Activated CD4-positive, alpha-beta T cell treated with anti-CD3 and anti-CD28 coated beads, Interleukin-2, amount 50 U/mL, for 16 hours (primary cell): ENCODE data around the gene PLCG1.

Source experiments
- DNase-seq: peaks from one replicate; pipeline ENCODE4 v3.0.0-alpha.2; 2020

Gene PLCG1

GRCh38 chr20:41182296-41183212, 45.2 kb downstream of the PLCG1 start:
- no peak for DNase-seq

GRCh38 chr20:41183391-41183790, 46.0 kb downstream of the PLCG1 start:
- DNase-seq = no peak

GRCh38 chr20:41183831-41184230, 46.5 kb downstream of the PLCG1 start:
- DNase-seq = no peak

- no peak for DNase-seq
Observed at GRCh38 chr20:41185013-41185757, 47.8 kb downstream of the PLCG1 start.

GRCh38 chr20:41187668-41188067, 50.3 kb downstream of the PLCG1 start:
- DNase-seq = no peak

GRCh38 chr20:41191562-41192500, 54.5 kb downstream of the PLCG1 start:
- no peak for DNase-seq

GRCh38 chr20:41192575-41192974, 55.2 kb downstream of the PLCG1 start:
- DNase-seq = no peak

GRCh38 chr20:41196653-41197225, 59.4 kb downstream of the PLCG1 start:
- DNase-seq = no peak

GRCh38 chr20:41198443-41198842, 61.1 kb downstream of the PLCG1 start:
- no peak for DNase-seq

- no peak for DNase-seq
Observed at GRCh38 chr20:41200446-41201202, 63.3 kb downstream of the PLCG1 start.

GRCh38 chr20:41201760-41202159, 64.4 kb downstream of the PLCG1 start:
- no peak for DNase-seq

GRCh38 chr20:41202426-41202825, 65.1 kb downstream of the PLCG1 start:
- DNase-seq = no peak

- DNase-seq = no peak
Observed at GRCh38 chr20:41203660-41204059, 66.3 kb downstream of the PLCG1 start.

- no peak for DNase-seq
Observed at GRCh38 chr20:41204304-41205265, 67.2 kb downstream of the PLCG1 start.

- no peak for DNase-seq
Observed at GRCh38 chr20:41205313-41205712, 68.0 kb downstream of the PLCG1 start.

GRCh38 chr20:41213150-41213820, 75.9 kb downstream of the PLCG1 start:
- DNase-seq = no peak

- DNase-seq = no peak
Observed at GRCh38 chr20:41214202-41214601, 76.9 kb downstream of the PLCG1 start.

GRCh38 chr20:41214666-41215065, 77.3 kb downstream of the PLCG1 start:
- DNase-seq = no peak

- no peak for DNase-seq
Observed at GRCh38 chr20:41217422-41217821, 80.1 kb downstream of the PLCG1 start.

- DNase-seq = no peak
Observed at GRCh38 chr20:41218466-41218865, 81.1 kb downstream of the PLCG1 start.
